Cardiac fibroblast (primary cell): ENCODE data around the gene STK11.

Experiments
- DNase-seq, 2 donors: peaks; one replicate each; pipeline versions ENCODE4 v3.0.0 to v3.0.0-alpha.2; 2010; ENCODE audit warnings: low read depth in 2 of 2
- H3K4me3 ChIP-seq, 2 donors: replicated peaks in 1 of 2; 1 replicate in 1 of 2; 2 replicates in 1 of 2; pipeline ENCODE4 v1.5.1; 2011; ENCODE audit warnings: low read depth in 2 of 2, low read length in 2 of 2, mild to moderate bottlenecking in 2 of 2, moderate library complexity in 1 of 2
- TF ChIP-seq, protein P1 (sequence below): IDR thresholded peaks from one replicate; pipeline ENCODE4 v1.5.1; 2011; ENCODE audit warnings: low read depth, mild to moderate bottlenecking, low read length, inconsistent platforms

The STK11 gene

DNA sequence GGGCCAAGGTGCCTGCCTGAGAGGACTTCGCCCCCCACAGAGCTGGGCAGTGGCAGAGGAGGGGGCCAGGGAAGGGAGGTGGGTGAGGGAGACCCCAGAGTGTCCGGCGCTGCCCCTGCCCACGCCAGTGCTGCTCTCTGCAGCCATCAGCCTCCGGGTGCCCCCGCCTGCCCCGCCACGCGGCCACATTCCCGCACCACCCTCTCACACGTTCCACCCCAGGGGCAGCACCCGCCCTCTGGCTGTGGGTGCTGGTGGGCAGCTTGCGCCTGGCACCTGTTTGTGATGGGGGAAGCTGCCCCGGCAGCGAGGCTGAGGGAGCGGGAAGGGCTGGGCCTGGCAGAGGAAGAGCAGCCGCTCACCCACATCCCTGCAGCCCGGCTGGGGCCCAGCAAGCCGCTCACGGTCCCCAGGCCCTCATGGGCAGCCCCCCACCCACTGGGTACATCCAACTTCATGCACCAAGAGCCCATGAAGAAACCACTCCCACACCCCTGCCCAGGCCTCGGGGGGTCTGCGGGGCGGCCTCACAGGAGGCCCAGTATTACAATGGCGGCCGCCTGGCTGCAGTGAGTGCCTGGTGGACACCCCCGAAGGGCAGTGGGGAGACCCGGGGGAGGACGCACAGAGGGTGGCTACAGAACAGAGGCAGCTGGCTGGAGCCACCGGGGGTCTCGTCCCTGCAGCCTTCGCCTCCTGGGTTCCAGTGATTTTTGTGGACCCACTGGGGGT, 45.5 kb upstream of the STK11 start:
- DNase-seq: no peak
- H3K4me3 ChIP-seq: no peak overlapping the region
- TF ChIP-seq, protein P1, sequence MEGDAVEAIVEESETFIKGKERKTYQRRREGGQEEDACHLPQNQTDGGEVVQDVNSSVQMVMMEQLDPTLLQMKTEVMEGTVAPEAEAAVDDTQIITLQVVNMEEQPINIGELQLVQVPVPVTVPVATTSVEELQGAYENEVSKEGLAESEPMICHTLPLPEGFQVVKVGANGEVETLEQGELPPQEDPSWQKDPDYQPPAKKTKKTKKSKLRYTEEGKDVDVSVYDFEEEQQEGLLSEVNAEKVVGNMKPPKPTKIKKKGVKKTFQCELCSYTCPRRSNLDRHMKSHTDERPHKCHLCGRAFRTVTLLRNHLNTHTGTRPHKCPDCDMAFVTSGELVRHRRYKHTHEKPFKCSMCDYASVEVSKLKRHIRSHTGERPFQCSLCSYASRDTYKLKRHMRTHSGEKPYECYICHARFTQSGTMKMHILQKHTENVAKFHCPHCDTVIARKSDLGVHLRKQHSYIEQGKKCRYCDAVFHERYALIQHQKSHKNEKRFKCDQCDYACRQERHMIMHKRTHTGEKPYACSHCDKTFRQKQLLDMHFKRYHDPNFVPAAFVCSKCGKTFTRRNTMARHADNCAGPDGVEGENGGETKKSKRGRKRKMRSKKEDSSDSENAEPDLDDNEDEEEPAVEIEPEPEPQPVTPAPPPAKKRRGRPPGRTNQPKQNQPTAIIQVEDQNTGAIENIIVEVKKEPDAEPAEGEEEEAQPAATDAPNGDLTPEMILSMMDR: no peak

DNA sequence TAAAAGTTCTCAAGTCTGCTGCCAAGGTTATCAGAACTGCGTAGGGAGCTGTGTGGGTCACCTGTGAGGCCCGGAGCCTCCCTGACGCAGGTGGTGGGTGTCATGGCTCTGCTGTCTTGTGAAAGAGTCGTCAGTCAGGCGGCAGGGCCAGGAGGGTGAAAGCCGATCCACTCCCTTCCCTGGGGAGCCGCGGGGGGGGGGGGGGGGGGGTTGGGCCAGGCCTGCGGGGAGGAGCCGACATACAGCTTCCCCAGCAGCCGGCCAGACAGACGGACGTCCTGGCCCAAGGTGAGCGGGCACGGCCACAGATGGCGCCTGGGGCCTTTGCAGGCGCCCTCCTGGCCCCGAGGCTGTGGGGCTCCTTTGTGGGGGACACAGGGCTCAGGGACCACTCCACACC, 43.9 kb upstream of the STK11 start:
- no peak overlapping the region for H3K4me3 ChIP-seq
- peak; percentile 31 to 53 for DNase-seq
- TF ChIP-seq, protein P1: no peak

DNA sequence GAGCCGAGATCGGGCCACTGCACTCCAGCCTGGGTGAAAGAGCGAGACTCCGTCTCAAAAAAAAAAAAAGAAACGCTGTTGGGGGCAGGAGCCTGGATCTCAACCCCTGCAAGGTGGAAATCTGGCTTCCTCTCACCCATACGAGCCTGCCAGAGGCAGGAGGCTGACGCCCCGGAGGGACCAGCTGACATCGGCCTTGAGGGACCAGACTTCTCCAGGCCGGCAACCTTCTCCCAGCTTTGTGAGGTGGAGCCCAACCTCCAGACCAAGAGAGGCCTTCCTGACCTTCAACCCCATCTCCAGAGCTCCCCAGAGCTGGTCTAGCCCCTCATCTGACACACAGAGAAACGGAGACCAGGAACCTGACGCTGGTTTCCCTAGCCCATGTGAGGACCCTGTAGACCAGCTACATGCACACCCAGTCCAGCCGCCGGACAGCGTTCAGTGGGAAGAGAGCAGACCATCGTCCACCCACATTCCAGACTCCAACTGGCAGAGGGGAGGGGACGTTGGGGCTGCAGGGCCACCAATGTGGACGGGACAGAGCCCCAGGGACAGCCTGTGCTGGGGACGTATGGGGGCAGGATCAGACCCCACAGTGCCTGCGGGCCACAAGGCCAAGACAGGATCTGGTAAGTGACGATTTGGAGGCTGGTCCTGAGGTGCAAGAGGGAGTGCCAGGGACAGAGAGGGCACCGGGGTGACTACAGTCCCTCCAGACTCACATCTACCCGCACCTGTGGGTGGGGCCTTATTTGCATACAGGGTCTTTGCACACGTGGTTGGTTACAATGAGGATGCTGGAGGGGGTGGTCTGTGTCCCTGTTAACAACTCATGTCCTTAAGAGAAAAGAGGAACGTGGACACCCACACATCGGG, 42.9 kb upstream of the STK11 start:
- H3K4me3 ChIP-seq: no peak overlapping the region
- TF ChIP-seq, protein P1: no peak
- DNase-seq: no peak

DNA sequence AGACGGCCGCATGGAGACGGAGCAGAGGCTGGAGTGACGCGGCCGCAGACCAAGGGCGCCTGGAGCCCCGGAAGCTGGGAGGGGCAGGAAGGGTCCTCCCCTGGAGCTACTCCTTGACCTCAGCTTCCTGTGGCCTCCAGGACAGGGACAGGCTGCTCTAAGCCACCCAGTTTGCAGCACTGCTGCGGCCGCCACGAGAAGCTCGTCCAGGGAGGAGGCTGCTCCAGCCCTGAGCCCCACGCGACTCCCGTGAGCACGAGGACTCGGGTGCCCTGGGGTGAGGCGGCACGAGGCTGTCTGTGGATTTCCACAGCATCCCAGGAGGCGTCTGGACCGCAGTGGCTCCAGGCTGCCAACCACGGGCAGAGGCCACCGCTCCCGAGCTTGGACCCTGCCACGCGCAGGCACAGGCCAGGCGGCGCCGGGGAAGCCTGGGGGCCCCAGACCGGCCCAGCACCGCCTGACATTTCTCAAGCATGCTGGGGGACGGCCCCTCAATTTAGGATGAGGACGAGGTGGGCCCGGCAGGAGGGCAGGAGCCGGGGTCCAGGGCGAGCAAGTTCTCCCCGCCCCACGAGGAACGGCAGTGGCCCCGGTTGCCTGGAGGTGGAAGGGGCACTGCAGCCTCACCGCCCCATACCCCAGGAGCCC, 42.2 kb upstream of the STK11 start:
- TF ChIP-seq, protein P1: no peak
- no peak for DNase-seq
- H3K4me3 ChIP-seq: no peak overlapping the region

DNA sequence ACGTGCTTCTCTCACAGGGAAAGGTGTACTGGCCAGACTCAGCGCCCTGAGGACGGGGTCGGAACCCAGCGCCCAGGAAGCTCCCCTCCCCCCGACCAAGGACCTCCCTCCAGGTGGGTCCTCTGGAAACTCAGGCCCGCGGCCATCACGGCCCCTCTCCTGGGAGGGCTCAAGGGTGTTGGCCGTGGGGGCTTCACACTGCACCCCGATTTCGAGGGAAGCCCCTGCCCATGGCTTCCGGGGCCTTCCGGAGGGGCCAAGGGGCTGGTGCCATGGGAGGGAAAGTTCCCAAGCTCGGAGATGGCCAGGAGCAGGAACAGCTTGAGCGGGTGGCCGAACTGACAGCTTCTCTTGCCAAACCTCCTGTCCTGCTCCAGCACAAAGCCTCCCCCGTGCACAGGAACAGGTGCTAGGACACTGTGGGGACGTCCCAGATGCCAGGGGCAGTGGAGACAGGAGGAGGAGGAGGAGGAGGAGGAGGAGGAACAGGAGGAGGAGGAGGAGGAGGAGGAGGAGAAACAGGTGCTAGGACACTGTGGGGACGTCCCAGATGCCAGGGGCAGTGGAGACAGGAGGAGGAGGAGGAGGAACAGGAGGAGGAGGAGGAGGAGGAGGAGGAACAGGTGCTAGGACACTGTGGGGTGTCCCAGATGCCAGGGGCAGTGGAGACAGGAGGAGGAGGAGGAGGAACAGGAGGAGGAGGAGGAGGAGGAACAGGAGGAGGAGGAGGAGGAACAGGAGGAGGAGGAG, 41.5 kb upstream of the STK11 start:
- TF ChIP-seq, protein P1: no peak
- DNase-seq: no peak
- no peak overlapping the region for H3K4me3 ChIP-seq

DNA sequence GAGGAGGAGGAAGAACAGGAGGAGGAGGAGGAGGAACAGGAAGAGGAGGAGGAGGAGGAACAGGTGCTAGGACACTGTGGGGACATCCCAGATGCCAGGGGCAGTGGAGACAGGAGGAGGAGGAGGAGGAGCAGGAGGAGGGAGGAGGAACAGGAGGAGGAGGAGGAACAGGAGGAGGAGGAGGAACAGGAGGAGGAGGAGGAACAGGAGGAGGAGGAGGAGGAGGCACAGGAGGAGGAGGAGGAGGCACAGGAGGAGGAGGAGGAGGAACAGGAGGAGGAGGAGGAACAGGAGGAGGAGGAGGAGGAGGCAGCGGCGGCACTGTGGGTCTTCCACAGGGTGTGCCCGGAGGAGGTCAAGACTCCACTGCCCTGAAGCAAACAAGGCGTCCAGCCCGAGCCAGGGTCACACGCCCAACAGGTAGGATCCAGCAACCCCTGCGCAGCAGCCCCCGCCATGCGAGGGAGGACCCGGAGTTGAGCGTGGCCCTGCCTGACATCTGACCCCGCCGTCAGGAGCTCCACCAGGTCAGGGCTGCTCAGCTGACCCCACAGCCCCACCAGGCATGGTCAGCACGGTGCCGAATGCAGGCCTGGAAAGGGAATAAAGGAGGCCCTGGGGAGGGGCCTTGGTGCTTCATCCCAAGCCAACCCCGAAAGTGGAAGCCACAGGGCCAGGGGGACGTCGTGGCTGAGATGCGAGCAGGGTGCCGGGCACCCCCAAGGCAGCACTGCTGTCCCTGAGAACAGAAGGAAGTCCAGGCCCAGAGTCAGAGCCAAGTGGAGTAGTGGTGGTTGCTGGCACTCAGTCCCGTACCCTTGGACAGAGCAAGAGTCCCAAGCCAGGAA, 40.7 kb upstream of the STK11 start:
- DNase-seq: no peak
- TF ChIP-seq, protein P1: no peak
- H3K4me3 ChIP-seq: no peak overlapping the region
